ENCODE results near the gene CHAT.

GRCh38 chr10:49621561-49621960, 7.7 kb downstream of the CHAT start:
- TF ChIP-seq, protein P1, sequence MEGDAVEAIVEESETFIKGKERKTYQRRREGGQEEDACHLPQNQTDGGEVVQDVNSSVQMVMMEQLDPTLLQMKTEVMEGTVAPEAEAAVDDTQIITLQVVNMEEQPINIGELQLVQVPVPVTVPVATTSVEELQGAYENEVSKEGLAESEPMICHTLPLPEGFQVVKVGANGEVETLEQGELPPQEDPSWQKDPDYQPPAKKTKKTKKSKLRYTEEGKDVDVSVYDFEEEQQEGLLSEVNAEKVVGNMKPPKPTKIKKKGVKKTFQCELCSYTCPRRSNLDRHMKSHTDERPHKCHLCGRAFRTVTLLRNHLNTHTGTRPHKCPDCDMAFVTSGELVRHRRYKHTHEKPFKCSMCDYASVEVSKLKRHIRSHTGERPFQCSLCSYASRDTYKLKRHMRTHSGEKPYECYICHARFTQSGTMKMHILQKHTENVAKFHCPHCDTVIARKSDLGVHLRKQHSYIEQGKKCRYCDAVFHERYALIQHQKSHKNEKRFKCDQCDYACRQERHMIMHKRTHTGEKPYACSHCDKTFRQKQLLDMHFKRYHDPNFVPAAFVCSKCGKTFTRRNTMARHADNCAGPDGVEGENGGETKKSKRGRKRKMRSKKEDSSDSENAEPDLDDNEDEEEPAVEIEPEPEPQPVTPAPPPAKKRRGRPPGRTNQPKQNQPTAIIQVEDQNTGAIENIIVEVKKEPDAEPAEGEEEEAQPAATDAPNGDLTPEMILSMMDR (IDR thresholded peaks at IDR 0.05; ENCODE audit: low read depth, low read length) = no peak
- no peak for TF ChIP-seq EZH2phosphoT487 (IDR thresholded peaks at IDR 0.05; ENCODE audit: low read depth)
